Neural progenitor cell (in vitro differentiated cells): ENCODE data around the gene CELSR1.

Experiments
- EZH2 ChIP-seq: fragments of 200-600 bp; sonication (generic); IDR thresholded peaks from 2 replicates; pipeline ENCODE4 v1.6.1; 2017; ENCODE audit warnings: antibody characterized with exemption, mild to moderate bottlenecking, moderate library complexity
- TF ChIP-seq, protein P1 (sequence below): fragments of 200-600 bp; sonication (generic); IDR thresholded peaks from 2 replicates; pipeline ENCODE4 v1.5.1; 2017; ENCODE audit warnings: antibody characterized with exemption, mild to moderate bottlenecking

- TF ChIP-seq, protein P1, sequence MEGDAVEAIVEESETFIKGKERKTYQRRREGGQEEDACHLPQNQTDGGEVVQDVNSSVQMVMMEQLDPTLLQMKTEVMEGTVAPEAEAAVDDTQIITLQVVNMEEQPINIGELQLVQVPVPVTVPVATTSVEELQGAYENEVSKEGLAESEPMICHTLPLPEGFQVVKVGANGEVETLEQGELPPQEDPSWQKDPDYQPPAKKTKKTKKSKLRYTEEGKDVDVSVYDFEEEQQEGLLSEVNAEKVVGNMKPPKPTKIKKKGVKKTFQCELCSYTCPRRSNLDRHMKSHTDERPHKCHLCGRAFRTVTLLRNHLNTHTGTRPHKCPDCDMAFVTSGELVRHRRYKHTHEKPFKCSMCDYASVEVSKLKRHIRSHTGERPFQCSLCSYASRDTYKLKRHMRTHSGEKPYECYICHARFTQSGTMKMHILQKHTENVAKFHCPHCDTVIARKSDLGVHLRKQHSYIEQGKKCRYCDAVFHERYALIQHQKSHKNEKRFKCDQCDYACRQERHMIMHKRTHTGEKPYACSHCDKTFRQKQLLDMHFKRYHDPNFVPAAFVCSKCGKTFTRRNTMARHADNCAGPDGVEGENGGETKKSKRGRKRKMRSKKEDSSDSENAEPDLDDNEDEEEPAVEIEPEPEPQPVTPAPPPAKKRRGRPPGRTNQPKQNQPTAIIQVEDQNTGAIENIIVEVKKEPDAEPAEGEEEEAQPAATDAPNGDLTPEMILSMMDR, result no peak
- no peak for TF ChIP-seq EZH2
Observed at GRCh38 chr22:46484861-46485595, 52.4 kb downstream of the CELSR1 start.
